ENCODE data around the gene ENDOU. TPM values are rescaled to one million over a fixed set of nuclear protein-coding genes. Genes with fewer than 3 reads are reported as not detected.
A peak's percentile ranks its signal among the peaks of the same experiment; 100 is the strongest.

The ENDOU gene
- total RNA-seq, 6 donors from 2014 or later = 0.14 to 2.1 (median 0.83) TPM; not detected in 2

GRCh38 chr12:47711448-47711847, 13.8 kb downstream of the ENDOU start:
- TF ChIP-seq POLR2AphosphoS5 (IDR thresholded peaks at IDR 0.05) (no peak), EP300 (IDR thresholded peaks at IDR 0.05) (no peak), CTCF (IDR thresholded peaks at IDR 0.05) (no peak), POLR2A (IDR thresholded peaks at IDR 0.05) (no peak)
- no peak overlapping the region for H3K4me3 ChIP-seq
- H3K9me3 ChIP-seq = no peaks in the 10 kb centered on the region
- peaks cover 20 to 30% (median 26%) of the 10 kb centered on the region in 4 donors for H3K4me1 ChIP-seq
- H3K36me3 ChIP-seq = no peaks in the 10 kb centered on the region
- WGBS, 2 donors = 93 to 94% methylated on average over 5 of the region's 5 CpGs
- ATAC-seq (ENCODE audit: low FRiP score in 2 of 2) (no peak), DNase-seq (no peak)
- H3K27me3 ChIP-seq = no peaks in the 10 kb centered on the region
- H3K27ac ChIP-seq = no peak overlapping the region

- H3K9me3 ChIP-seq = no peaks in the 10 kb centered on the region
- H3K27me3 ChIP-seq = no peaks in the 10 kb centered on the region
- ATAC-seq (ENCODE audit: low FRiP score in 2 of 2) (no peak), DNase-seq (no peak)
- no peak overlapping the region for H3K4me3 ChIP-seq
- H3K4me1 ChIP-seq = peaks cover 10 to 22% (median 19%) of the 10 kb centered on the region in 4 donors
- H3K27ac ChIP-seq = no peak overlapping the region
- no peaks in the 10 kb centered on the region for H3K36me3 ChIP-seq
- TF ChIP-seq CTCF (IDR thresholded peaks at IDR 0.05) = no peak
- no peak for TF ChIP-seq EP300 (IDR thresholded peaks at IDR 0.05)
- no peak for TF ChIP-seq POLR2A (IDR thresholded peaks at IDR 0.05)
- TF ChIP-seq POLR2AphosphoS5 (IDR thresholded peaks at IDR 0.05) = no peak
Measured at GRCh38 chr12:47710278-47710677, 15.0 kb downstream of the ENDOU start.

GRCh38 chr12:47709671-47710070, 15.6 kb downstream of the ENDOU start:
- Histone ChIP-seq H3K9me3 (no peaks in the 10 kb centered on the region), H3K27me3 (no peaks in the 10 kb centered on the region), H3K4me3 (no peak overlapping the region), H3K27ac (no peak overlapping the region), H3K36me3 (no peaks in the 10 kb centered on the region), H3K4me1 (peaks cover 13 to 27% (median 21%) of the 10 kb centered on the region in 4 donors)
- no peak for TF ChIP-seq CTCF (IDR thresholded peaks at IDR 0.05)
- 66 to 85% methylated on average over 2 of the region's 2 CpGs for whole genome bisulfite sequencing, 2 donors
- no peak for ATAC-seq (ENCODE audit: low FRiP score in 2 of 2)
- no peak for DNase-seq

GRCh38 chr12:47709237-47709636, 16.1 kb downstream of the ENDOU start:
- no peak overlapping the region for H3K27ac ChIP-seq
- H3K4me3 ChIP-seq = no peak overlapping the region
- ATAC-seq (ENCODE audit: low FRiP score in 2 of 2) (no peak), DNase-seq (no peak)
- H3K36me3 ChIP-seq = no peaks in the 10 kb centered on the region
- no peak for TF ChIP-seq POLR2AphosphoS5 (IDR thresholded peaks at IDR 0.05)
- TF ChIP-seq CTCF (IDR thresholded peaks at IDR 0.05) = no peak
- no peak for TF ChIP-seq EP300 (IDR thresholded peaks at IDR 0.05)
- no peak for TF ChIP-seq POLR2A (IDR thresholded peaks at IDR 0.05)
- 86 to 95% methylated on average over 4 of the region's 4 CpGs for WGBS, 2 donors
- H3K27me3 ChIP-seq = no peaks in the 10 kb centered on the region
- H3K4me1 ChIP-seq = peaks cover 18 to 29% (median 22%) of the 10 kb centered on the region in 4 donors
- H3K9me3 ChIP-seq = no peaks in the 10 kb centered on the region

GRCh38 chr12:47707905-47708543, 17.3 kb downstream of the ENDOU start:
- no peak overlapping the region for H3K4me3 ChIP-seq
- peak overlapping the region in 2 of 4 donors; percentile 19 to 44 for H3K27ac ChIP-seq
- WGBS, 2 donors = 45 to 48% methylated on average over 5 of the region's 5 CpGs
- peaks cover 18 to 29% (median 23%) of the 10 kb centered on the region in 4 donors for H3K4me1 ChIP-seq
- DNase-seq = no peak
- TF ChIP-seq POLR2AphosphoS5 (IDR thresholded peaks at IDR 0.05) (no peak), CTCF (IDR thresholded peaks at IDR 0.05) (no peak), POLR2A (IDR thresholded peaks at IDR 0.05) (no peak), EP300 (IDR thresholded peaks at IDR 0.05) (no peak)
- H3K27me3 ChIP-seq = no peaks in the 10 kb centered on the region
- no peaks in the 10 kb centered on the region for H3K36me3 ChIP-seq
- H3K9me3 ChIP-seq = no peaks in the 10 kb centered on the region
- ATAC-seq (ENCODE audit: low FRiP score in 2 of 2) = no peak

All from upper lobe of left lung (tissue), 6 donors.